Measurements from ENCODE around the gene ZCWPW1.
"Not testable (repeated sequence)": the region's sequence is repeated elsewhere in the genome, so short reads cannot be mapped to it uniquely, and the experiment has no call there.

ZCWPW1 gene

DNA sequence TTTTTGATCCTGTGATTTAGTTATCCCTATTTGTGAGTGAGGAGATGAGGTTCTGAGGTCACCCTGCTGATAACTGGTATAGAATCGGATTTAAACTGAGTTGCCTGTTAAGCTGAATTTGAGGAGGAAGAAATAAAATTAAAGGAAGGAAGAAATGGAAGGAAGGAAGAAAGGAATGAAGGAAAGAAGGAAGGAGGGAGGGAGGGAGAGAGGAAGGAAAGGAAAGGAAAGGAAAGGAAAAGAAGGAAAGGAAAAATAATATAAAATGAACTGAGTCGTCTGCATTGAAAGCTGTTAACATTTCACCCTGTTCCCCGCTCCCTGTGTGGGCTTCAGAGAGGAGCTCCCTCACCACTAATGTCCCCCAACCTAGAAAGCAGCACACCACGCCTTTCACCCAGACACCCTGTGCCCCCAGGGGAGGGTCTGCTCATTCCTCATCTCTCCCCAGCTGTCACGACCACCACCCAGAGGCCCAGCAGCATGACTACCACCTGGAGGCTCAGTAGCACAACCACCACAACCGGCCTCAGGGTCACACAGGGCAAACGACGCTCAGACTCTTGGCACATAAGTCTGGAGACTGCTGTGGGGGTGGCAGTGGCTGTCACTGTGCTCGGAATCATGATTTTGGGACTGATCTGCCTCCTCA lies 38.9 kb downstream of the ZCWPW1 start:
- H3K27ac ChIP-seq: no peak overlapping the region
- TF ChIP-seq, protein P1, sequence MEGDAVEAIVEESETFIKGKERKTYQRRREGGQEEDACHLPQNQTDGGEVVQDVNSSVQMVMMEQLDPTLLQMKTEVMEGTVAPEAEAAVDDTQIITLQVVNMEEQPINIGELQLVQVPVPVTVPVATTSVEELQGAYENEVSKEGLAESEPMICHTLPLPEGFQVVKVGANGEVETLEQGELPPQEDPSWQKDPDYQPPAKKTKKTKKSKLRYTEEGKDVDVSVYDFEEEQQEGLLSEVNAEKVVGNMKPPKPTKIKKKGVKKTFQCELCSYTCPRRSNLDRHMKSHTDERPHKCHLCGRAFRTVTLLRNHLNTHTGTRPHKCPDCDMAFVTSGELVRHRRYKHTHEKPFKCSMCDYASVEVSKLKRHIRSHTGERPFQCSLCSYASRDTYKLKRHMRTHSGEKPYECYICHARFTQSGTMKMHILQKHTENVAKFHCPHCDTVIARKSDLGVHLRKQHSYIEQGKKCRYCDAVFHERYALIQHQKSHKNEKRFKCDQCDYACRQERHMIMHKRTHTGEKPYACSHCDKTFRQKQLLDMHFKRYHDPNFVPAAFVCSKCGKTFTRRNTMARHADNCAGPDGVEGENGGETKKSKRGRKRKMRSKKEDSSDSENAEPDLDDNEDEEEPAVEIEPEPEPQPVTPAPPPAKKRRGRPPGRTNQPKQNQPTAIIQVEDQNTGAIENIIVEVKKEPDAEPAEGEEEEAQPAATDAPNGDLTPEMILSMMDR (IDR thresholded peaks at IDR 0.05): no peak
- no peak for DNase-seq (ENCODE audit: low spot score)
- H3K4me3 ChIP-seq: no peak overlapping the region

DNA sequence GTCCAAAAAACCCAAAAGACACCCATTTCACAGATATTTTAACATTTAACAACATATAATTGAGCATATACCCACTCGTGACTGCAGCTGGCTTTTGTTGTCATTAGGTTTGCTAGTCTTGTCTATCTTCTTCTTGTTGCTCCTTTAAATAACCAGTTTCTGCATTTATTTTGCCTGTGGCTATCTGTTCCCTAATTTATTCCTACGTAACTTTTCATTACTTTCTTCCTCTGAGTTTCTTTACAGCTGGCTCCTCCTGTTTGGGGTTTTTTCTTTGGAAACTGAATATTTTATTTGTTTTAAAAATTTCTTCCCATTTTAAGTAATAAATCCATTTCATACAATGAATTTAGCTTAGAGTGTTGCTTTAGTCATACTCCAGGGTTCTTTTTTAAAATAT lies 40.8 kb downstream of the ZCWPW1 start:
- Histone ChIP-seq H3K4me3 (no peak overlapping the region), H3K27ac (no peak overlapping the region)
- no peak for DNase-seq (ENCODE audit: low spot score)
- TF ChIP-seq, protein P1 (IDR thresholded peaks at IDR 0.05): no peak

GRCh38 chr7:100386940-100387339 lies 41.6 kb downstream of the ZCWPW1 start:
- TF ChIP-seq, protein P1 (IDR thresholded peaks at IDR 0.05): no peak
- no peak overlapping the region for H3K4me3 ChIP-seq
- no peak overlapping the region for H3K27ac ChIP-seq
- DNase-seq (ENCODE audit: low spot score): no peak

DNA sequence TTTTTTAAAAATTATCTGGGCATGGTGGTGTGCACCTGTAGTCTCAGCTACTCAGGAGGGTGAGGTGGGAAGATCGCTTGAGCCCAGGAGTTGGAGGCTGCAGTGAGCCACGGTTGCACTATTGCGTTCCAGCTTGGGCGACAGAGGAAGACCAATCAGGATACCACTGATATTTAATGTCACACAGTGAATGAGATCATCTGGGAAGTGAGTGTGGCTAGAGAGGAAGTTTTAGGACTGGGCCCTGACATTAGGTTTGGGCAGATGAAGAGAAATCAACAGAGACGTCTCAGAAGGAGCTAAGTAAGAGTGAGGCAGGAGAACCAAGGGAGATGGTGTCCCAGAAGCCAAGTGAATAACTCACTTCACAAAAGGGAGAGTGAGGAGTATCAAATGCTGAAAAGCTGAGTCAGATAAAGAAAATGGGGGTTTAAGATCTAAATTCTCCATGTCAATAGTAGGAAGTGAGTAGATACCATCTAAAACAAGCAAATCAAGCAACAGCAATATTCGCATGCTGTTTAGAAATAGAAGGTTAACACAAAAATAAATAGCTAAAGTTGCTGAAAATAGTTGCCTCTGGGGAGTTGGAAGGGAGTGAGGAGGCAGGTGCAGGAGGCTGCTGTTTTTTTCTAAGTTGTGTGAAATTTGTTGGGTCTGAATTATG lies 43.7 kb downstream of the ZCWPW1 start:
- Histone ChIP-seq H3K4me3 (no peak overlapping the region), H3K27ac (no peak overlapping the region)
- DNase-seq (ENCODE audit: low spot score): no peak
- TF ChIP-seq, protein P1 (IDR thresholded peaks at IDR 0.05): no peak

DNA sequence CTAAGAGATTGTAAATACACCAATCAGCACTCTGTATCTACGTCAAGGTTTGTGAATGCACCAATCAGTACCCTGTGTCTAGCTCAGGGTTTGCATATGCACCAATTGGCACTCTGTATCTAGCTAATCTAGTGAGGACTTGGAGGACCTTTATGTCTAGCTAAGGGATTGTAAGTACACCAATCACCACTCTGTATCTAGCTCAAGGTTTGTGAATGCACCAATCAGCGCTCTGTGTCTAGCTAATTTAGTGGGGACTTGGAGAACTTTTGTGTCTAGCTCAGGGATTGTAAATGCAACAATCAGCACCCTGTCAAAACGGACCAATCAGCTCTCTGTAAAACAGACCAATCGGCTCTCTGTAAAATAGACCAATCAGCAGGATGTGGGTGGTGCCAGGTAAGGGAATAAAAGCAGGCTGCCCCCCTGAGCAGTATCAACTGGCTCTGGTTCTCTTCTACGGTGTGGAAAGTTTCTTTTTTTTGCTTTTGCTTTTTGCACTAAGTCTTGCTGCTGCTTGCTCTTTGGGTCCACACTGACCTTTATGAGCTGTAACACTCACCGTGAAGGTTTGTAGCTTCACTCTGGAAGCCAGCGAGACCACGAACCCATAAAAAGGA lies 46.2 kb downstream of the ZCWPW1 start:
- not testable (repeated sequence) for H3K4me3 ChIP-seq; DNase-seq (ENCODE audit: low spot score)
- H3K27ac ChIP-seq: peak overlapping the region in 1 of 2 donors; percentile 4

DNA sequence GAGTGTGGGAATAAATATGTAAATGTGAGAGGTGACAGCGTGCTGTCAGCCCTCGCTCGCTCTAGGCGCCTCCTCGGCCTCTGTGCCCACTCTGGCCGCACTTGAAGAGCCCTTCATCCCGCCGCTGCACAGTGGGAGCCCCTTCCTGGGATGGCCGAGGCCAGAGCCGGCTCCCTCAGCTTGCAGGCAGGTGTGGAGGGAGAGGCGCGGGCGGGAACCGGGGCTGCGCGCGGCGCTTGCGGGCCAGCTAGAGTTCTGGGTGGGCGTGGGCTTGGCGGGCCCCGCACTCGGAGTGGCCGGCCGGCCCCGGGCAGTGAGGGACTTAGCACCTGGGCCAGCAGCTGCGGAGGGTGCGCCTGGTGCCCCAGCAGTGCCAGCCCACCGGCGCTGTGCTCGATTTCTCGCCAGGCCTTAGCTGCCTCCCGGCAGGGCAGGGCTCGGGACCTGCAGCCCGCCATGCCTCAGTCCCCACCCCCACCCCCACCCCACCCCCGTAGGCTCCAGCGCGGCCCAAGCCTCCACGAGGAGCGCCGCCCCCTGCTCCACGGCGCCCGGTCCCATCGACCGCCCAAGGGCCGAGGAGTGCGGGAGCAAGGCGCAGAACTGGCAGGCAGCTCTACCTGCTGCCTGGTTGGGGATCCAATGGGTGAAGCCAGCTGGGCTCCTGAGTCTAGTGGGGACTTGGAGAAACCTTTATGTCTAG lies 46.8 kb downstream of the ZCWPW1 start:
- DNase-seq (ENCODE audit: low spot score); H3K4me3 ChIP-seq: not testable (repeated sequence)
- peak overlapping the region in 1 of 2 donors; percentile 4 for H3K27ac ChIP-seq

- TF ChIP-seq, protein P1 (IDR thresholded peaks at IDR 0.05): no peak
- no peak for DNase-seq (ENCODE audit: low spot score)
- H3K27ac ChIP-seq: peak overlapping the region in 1 of 2 donors; percentile 65
- H3K4me3 ChIP-seq: no peak overlapping the region
Measured at GRCh38 chr7:100380196-100380595, 48.3 kb downstream of the ZCWPW1 start.
